ENCODE results near the gene NUP160.
"Not testable (repeated sequence)": the region's sequence is repeated elsewhere in the genome, so short reads cannot be mapped to it uniquely, and the experiment has no call there.

NUP160 gene, protein sequence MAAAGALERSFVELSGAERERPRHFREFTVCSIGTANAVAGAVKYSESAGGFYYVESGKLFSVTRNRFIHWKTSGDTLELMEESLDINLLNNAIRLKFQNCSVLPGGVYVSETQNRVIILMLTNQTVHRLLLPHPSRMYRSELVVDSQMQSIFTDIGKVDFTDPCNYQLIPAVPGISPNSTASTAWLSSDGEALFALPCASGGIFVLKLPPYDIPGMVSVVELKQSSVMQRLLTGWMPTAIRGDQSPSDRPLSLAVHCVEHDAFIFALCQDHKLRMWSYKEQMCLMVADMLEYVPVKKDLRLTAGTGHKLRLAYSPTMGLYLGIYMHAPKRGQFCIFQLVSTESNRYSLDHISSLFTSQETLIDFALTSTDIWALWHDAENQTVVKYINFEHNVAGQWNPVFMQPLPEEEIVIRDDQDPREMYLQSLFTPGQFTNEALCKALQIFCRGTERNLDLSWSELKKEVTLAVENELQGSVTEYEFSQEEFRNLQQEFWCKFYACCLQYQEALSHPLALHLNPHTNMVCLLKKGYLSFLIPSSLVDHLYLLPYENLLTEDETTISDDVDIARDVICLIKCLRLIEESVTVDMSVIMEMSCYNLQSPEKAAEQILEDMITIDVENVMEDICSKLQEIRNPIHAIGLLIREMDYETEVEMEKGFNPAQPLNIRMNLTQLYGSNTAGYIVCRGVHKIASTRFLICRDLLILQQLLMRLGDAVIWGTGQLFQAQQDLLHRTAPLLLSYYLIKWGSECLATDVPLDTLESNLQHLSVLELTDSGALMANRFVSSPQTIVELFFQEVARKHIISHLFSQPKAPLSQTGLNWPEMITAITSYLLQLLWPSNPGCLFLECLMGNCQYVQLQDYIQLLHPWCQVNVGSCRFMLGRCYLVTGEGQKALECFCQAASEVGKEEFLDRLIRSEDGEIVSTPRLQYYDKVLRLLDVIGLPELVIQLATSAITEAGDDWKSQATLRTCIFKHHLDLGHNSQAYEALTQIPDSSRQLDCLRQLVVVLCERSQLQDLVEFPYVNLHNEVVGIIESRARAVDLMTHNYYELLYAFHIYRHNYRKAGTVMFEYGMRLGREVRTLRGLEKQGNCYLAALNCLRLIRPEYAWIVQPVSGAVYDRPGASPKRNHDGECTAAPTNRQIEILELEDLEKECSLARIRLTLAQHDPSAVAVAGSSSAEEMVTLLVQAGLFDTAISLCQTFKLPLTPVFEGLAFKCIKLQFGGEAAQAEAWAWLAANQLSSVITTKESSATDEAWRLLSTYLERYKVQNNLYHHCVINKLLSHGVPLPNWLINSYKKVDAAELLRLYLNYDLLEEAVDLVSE (N-terminal part only)

DNA sequence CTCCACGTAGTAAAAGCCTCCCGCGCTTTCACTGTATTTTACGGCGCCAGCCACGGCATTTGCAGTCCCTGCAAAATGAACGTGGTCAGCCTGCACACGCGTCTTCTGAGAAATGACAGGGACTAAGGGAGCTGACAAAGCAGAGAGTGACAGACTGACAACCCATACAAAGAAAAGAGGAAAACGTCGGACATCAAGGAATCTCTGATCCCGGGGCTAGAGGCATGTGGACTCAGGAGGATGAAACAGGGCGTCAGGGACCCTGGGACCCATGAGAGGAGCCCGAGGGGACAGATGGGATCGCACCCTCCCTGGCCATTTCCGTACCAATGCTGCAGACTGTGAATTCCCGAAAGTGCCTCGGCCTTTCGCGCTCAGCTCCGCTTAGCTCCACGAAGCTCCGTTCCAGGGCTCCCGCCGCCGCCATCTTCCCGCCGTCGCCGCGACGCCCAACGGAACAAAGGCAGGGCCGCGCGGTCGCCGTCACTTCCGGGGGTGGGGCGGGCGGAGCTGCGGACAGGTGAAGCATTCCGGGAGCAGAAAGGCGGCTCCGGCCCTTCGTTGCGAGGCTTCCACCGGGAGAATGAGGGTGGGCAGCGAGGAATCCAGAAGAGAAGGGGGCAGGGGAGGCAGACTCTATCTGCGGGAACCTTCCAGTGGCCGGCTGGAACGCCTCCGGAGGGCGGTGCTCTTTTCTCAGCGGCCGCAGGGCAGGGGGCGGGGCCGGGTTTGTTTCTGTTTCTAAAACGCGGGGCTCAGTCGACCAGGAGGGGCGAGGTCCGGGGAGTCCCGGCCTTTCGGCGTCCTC, at the start of gene NUP160:
Gene NUP160 (minus strand): TSS at position 459 of the 808 bp plus-strand sequence. CDS start 32 bp downstream, at position 427.
- FAIRE-seq (peak; percentile 82), DNase-seq (ENCODE audit: insufficient read length, low spot score) (peak; percentile 69)

GRCh38 chr11:47896199-47896598, 48.0 kb upstream of the NUP160 start:
- DNase-seq (ENCODE audit: insufficient read length, low spot score): no peak
- no peak for FAIRE-seq

- FAIRE-seq: no peak
- DNase-seq (ENCODE audit: insufficient read length, low spot score): no peak
Observed at GRCh38 chr11:47895035-47895434, 46.9 kb upstream of the NUP160 start.

- FAIRE-seq; DNase-seq (ENCODE audit: insufficient read length, low spot score): not testable (repeated sequence)
Observed at GRCh38 chr11:47892546-47893276, 44.6 kb upstream of the NUP160 start.

DNA sequence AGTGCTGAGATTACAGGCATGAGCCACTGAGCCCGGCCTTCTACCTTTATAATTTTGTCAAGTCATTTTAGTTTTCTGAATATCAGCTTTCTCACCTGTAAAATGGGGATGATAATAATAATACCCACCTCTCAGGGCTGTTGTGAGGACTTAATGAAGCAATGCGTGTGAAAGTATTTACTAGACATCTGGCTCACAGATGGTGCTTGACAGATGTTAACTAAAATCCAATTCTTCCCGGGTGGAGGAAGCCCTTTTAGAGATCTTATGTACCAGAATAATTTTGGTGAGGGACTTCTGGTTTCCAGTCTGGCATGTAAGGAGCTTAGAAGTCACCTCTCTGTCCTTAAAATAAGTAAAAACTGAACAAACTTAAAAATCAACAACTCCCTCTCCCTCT, 43.7 kb upstream of the NUP160 start:
- no peak for DNase-seq (ENCODE audit: insufficient read length, low spot score)
- FAIRE-seq: no peak

GRCh38 chr11:47889714-47890441, 41.7 kb upstream of the NUP160 start:
- FAIRE-seq: no peak

GRCh38 chr11:47887910-47888569, 39.9 kb upstream of the NUP160 start:
- FAIRE-seq: no peak

More at GRCh38 chr11:47889714-47890441, 41.7 kb upstream of the NUP160 start:
- no peak for DNase-seq (ENCODE audit: insufficient read length, low spot score)

DNA sequence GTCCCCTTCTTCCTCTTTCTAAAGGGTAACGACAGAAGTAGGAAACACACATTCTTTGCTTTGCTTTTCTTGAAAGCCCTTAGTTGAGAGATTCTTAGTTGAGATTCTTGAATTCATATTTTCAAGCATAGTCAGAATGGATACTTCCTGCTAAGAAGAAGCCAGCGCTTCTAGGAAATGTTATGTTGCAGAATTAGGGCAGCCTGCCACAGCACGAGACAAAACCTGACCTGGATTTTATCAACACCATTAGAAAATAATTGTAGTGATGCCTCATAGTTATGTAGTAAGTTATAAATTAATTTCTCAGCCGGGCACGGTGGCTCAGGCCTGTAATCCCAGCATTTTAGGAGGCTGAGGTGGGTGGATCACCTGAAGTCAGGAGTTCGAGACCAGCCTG, 37.9 kb upstream of the NUP160 start:
- FAIRE-seq: no peak
- DNase-seq (ENCODE audit: insufficient read length, low spot score): no peak

More at GRCh38 chr11:47887910-47888569, 39.9 kb upstream of the NUP160 start:
- DNase-seq (ENCODE audit: insufficient read length, low spot score): no peak

- not testable (repeated sequence) for DNase-seq (ENCODE audit: insufficient read length, low spot score); FAIRE-seq
Observed at GRCh38 chr11:47882437-47882836, 34.3 kb upstream of the NUP160 start.

DNA sequence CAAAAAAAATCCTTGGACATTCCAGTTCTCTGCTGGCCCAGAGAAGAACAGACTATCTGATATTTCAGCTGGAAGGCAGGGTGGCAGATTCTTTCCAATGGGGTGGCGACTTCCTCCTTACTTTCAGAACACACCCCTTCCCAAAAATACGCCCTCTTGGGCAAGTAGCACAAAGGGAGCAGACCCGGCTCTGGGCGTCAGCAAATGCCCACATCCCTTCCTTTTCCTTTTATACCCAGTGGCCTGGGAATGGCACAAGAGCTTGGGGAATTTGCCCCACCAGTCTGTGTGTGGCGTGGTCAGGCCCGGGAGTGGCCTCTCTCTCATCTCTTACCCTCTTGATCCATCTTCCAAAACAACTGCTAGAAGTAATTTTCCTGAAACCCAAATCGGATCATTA, 33.0 kb upstream of the NUP160 start:
- FAIRE-seq (no peak), DNase-seq (ENCODE audit: insufficient read length, low spot score) (no peak)

DNA sequence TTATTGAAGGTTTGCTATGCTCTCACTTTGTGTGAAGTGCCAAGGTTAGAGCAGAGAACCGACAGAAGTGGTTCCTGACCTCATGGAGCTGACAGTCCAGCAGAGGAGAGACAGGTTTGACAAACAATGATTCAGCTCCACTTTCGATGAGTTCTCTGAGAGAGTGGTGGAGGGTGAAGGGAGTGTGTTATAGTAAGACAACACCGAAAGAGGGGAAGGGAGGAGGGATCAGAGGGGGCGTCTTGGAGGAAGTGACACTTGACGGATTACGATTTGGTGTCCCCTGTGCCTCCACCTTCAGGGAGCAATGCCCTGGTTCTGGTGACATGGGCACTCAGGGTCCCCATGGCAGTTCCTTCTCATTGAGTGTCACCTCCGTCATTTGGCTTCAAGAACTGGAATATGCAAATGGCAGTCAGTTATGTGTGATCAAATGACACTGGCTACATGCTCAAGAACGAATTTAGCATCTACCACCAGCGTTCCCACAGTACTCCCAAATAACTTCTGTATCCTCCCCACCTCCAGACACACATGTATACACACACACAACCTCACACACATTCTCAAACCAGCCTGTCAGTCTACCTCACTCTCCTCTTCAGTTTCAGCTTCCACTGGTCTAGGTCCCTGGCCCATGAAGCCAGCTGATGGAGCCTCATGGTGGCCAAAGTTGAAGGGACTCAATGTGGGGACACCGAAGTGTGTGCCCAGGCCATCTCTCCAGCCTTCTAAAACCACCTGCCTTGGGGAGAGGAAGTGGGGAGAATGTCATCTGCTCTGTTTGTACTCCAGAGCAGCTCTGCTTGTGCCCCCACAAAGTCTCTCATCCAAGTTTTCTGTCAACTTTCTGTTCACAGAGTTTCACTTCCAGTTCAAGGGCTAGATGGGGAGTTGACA, 31.4 kb upstream of the NUP160 start:
- FAIRE-seq: peak; percentile 71
- DNase-seq (ENCODE audit: insufficient read length, low spot score): peak; percentile 17

GRCh38 chr11:47875858-47876257, 27.7 kb upstream of the NUP160 start:
- not testable (repeated sequence) for DNase-seq (ENCODE audit: insufficient read length, low spot score); FAIRE-seq

GRCh38 chr11:47870404-47870803, 22.3 kb upstream of the NUP160 start:
- no peak for FAIRE-seq
- DNase-seq (ENCODE audit: insufficient read length, low spot score): no peak

DNA sequence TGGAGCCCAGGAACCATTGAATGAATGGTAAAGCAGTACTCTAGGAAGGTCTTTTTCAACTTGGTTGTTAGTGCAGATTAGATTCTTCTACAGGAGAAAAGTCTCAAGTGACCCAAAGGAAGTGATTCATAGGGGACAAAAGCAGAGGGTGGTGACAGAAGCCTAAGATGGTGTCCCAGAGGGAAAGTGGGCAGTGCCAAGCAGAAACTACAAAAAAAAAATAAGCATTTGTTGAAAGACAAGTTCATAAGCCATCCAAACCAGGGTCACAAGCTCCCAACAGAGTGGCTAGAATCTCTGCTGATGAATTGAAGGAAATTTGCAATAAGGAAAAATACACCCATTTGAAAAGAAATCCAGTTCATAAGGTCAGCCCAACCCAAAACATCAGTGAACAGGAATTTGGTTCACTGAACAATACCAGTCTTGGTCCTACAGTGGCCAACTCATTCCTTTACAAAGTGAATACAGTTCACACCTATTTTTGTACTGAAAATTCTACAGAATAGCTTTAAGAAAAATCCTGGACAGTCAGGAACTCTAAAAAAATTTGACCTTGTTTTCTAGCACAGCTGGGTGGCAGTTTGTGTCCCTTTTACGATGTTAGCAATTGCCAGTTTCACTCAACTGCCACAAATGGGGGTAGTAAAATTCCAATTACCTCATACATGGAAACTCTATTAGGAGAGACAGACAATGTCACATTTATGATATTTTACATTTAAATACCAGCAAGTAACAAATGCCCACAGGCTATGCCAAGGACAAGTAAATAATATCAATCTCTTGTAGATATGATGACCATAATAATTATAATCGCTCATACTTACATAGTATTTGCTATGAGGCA, 21.6 kb upstream of the NUP160 start:
- DNase-seq (ENCODE audit: insufficient read length, low spot score) (no peak), FAIRE-seq (no peak)

- DNase-seq (ENCODE audit: insufficient read length, low spot score) (no peak), FAIRE-seq (no peak)
Observed at GRCh38 chr11:47867823-47868222, 19.7 kb upstream of the NUP160 start.

DNA sequence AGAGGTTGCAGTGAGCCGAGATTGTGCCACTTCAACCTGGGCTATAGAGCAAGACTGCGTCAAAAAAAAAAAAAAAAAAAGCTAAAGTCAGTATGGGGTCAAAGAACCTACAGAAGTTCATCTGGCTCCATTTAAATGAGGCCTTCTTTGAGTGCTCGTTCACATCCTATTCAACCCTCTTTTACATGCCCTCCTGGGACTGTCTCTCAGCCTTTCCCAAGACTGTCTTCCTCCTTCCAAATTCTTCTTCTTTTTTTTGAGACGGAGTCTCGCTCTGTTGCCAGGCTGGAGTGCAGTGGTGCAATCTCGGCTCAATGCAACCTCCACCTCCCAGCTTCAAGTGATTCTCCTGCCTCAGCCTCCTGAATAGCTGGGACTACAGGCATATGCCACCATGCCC, 18.7 kb upstream of the NUP160 start:
- FAIRE-seq; DNase-seq (ENCODE audit: insufficient read length, low spot score): not testable (repeated sequence)

All from GM19239 (cell line).